GM23248 (cell line): ENCODE data around the gene RAB11FIP5. TPM values are rescaled to one million over a fixed set of nuclear protein-coding genes. Genes with fewer than 3 reads are reported as not detected.

Source experiments
- DNase-seq: peaks from one replicate; pipeline ENCODE4 v3.0.0-alpha.2; 2015
- H2AFZ ChIP-seq: fragments of 200-600 bp; sonication (generic); 2 replicates; pipeline ENCODE4 v1.6.1; 2016; ENCODE audit warnings: antibody characterized with exemption
- H3F3A ChIP-seq: fragments of 200-600 bp; sonication (generic); 2 replicates; pipeline ENCODE4 v1.6.1; 2016; ENCODE audit warnings: mild to moderate bottlenecking, antibody characterized with exemption, mixed run types; ENCODE audit not compliant: insufficient read depth
- H3K27ac ChIP-seq: fragments of 200-600 bp; sonication (generic); 2 replicates; pipeline ENCODE4 v1.5.1; 2016; ENCODE audit warnings: mild to moderate bottlenecking
- H3K27me3 ChIP-seq: fragments of 200-600 bp; sonication (generic); replicated peaks from 2 replicates; pipeline ENCODE4 v1.6.1; 2016; ENCODE audit warnings: mild to moderate bottlenecking; ENCODE audit not compliant: insufficient read depth
- H3K36me3 ChIP-seq: fragments of 200-600 bp; sonication (generic); 2 replicates; pipeline ENCODE4 v1.6.1; 2016; ENCODE audit warnings: low read depth, mild to moderate bottlenecking
- H3K4me1 ChIP-seq: fragments of 200-600 bp; sonication (generic); 2 replicates; pipeline ENCODE4 v1.6.1; 2016; ENCODE audit warnings: mild to moderate bottlenecking; ENCODE audit not compliant: insufficient read depth
- H3K4me2 ChIP-seq: fragments of 200-600 bp; sonication (generic); one replicate; pipeline ENCODE4 v1.6.1; 2016; ENCODE audit warnings: mild to moderate bottlenecking; ENCODE audit not compliant: unreplicated experiment
- H3K4me3 ChIP-seq: fragments of 200-600 bp; sonication (generic); 2 replicates; pipeline ENCODE4 v1.5.1; 2016; ENCODE audit warnings: mild to moderate bottlenecking
- H3K79me2 ChIP-seq: fragments of 200-600 bp; sonication (generic); 2 replicates; pipeline ENCODE4 v1.6.1; 2016; ENCODE audit warnings: mild to moderate bottlenecking; ENCODE audit not compliant: insufficient read depth
- H3K9ac ChIP-seq: fragments of 200-600 bp; sonication (generic); 2 replicates; pipeline ENCODE4 v1.6.1; 2016; ENCODE audit warnings: mild to moderate bottlenecking
- H3K9me2 ChIP-seq: fragments of 200-600 bp; sonication (generic); 2 replicates; pipeline ENCODE4 v1.6.1; 2016; ENCODE audit warnings: mixed run types, mild to moderate bottlenecking, moderate library complexity; ENCODE audit not compliant: insufficient read depth
- H3K9me3 ChIP-seq: fragments of 200-600 bp; sonication (generic); one replicate; pipeline ENCODE4 v1.6.1; 2017; ENCODE audit warnings: low read depth
- H4K20me1 ChIP-seq: fragments of 200-600 bp; sonication (generic); 2 replicates; pipeline ENCODE4 v1.6.0; 2016; ENCODE audit not compliant: insufficient read depth
- EZH2 ChIP-seq: fragments of 200-600 bp; sonication (generic); IDR thresholded peaks from 2 replicates; pipeline ENCODE4 v1.6.1; 2018; ENCODE audit warnings: antibody characterized with exemption, mild to moderate bottlenecking; ENCODE audit not compliant: insufficient read depth, poor library complexity, severe bottlenecking
- EZH2phosphoT487 ChIP-seq: fragments of 200-600 bp; sonication (generic); IDR thresholded peaks from 2 replicates; pipeline ENCODE4 v1.6.1; 2018; ENCODE audit warnings: antibody characterized with exemption, moderate library complexity, mild to moderate bottlenecking, low read depth; ENCODE audit not compliant: insufficient read depth
- WGBS, 2 experiments: methylation state at CpG; one replicate each; pipeline ENCODE4 v1.1.6; 2015 to 2017; ENCODE audit warnings: low lambda C conversion rate in 2 of 2, low coverage in 1 of 2; ENCODE audit errors: missing lambda C conversion rate in 2 of 2; 5-methylcytosine and 5-hydroxymethylcytosine counted together
- in situ Hi-C: fragments of 300-500 bp; cut with MboI; formaldehyde crosslinking; loops from 2 replicates; pipeline ENCODE4 v1.15.0; 2020
- polyA plus RNA-seq: library from polyadenylated mRNA; unstranded; fragments of >200 nt; fragmentation: Nextera tagmentation; extraction: Ambion mirVana; gene quantifications from 2 replicates; pipeline ENCODE4 v1.2.1, GENCODE V29; 2016
- total RNA-seq: library from RNA; depleted of rRNA; stranded (reverse); fragments of >200 nt; shearing (Covaris generic); gene quantifications from 2 replicates; pipeline ENCODE4 v1.2.3, GENCODE V29; 2014

Gene RAB11FIP5
- total and polyA plus RNA-seq, 2 experiments from 2014 or later, result 34.4 to 71.9 TPM

DNA sequence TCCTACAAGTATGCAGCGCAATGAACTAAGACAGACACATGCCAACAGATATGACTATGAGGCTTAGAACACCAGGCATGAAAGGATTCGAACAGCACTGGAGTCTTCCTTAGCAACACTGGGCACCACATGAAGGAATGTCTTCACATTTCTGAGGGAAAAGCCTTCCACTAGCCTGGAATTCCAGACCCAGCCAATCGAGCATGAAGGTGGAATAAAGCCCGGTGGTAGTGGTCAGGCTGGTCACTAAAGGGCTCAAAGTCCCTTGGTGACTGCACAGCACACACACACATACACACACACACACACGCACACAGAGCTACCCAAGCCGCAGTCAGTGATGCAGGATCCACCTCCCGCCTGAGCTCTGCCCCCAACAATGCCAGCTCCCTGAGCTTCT is 21.6 kb downstream of the RAB11FIP5 start:
- WGBS, 2 experiments, result 77 to 80% methylated on average over 7 of the region's 7 CpGs
- Histone ChIP-seq H3K4me1 (peaks cover 30% of the 10 kb centered on the region), H3K9me2 (no peaks in the 10 kb centered on the region), H3K9me3 (no peaks in the 10 kb centered on the region), H3K36me3 (peaks cover 13% of the 10 kb centered on the region; the same call in 1 of the 2 replicates), H3K4me3 (no peak overlapping the region), H3K27ac (peak overlapping the region; percentile 4), H3K4me2 (no peak overlapping the region), H3K79me2 (peaks cover 95% of the 10 kb centered on the region), H3K27me3 (no peaks in the 10 kb centered on the region), H3F3A (peaks cover 23% of the 10 kb centered on the region), H2AFZ (no peak overlapping the region), H4K20me1 (peaks cover 19% of the 10 kb centered on the region; the same call in 1 of the 2 replicates), H3K9ac (no peak overlapping the region)
- no peak for TF ChIP-seq EZH2
- TF ChIP-seq EZH2phosphoT487, result no peak
- in situ Hi-C loops, result no loop called here
- DNase-seq, result peak; percentile 48

DNA sequence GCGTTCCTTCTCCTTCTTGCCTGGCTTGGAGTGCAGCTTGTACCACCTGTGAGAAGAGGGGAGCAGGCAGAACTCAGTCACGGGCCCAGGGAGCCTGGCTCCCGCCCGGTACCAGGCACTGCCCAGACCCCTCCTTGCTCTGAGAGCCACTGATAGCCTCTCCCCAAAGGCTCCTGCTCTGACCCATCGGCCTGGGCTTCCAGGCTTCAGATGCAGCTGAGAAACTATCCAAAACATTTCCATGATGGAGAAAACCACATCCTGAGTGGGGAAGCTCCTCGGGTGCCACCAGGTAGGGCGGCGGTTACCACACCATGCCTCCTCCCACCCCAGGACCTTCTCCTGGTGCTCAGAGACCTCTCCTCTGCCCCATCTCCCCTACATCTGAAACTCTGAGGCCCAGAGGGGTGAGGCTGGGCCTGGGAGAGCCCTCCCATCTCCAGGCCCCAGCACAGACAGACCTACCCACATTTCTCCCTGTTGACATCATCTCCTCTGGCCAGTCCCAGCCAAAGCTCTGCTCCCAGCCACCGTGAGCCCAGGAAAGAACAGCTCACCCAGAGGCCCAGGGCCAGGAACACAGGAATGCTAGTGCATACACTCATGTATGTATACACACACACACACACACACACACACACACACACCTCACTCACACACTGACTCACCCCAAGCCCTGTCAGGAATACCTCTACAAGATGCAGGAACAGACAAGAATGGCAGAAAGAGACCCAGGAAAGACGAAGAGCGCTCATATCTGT is 23.3 kb downstream of the RAB11FIP5 start:
- in situ Hi-C loops, result no loop called here
- Histone ChIP-seq H3K27ac (peak overlapping the region; percentile 81), H3K9me2 (no peaks in the 10 kb centered on the region), H3K27me3 (no peaks in the 10 kb centered on the region), H3K9ac (peak overlapping the region; percentile 73), H3K4me1 (peaks cover 30% of the 10 kb centered on the region), H3F3A (peaks cover 23% of the 10 kb centered on the region), H3K36me3 (peaks cover 13% of the 10 kb centered on the region; the same call in 1 of the 2 replicates), H3K79me2 (peaks cover 95% of the 10 kb centered on the region), H3K4me2 (peak overlapping the region; percentile 36), H3K4me3 (peak overlapping the region; percentile 22), H3K9me3 (no peaks in the 10 kb centered on the region), H4K20me1 (peaks cover 15% of the 10 kb centered on the region; the same call in 1 of the 2 replicates), H2AFZ (no peak overlapping the region)
- no peak for TF ChIP-seq EZH2
- TF ChIP-seq EZH2phosphoT487, result no peak
- WGBS, 2 experiments, result 51 to 57% methylated on average over 7 to 11 of the region's 11 CpGs
- peak; percentile 98 for DNase-seq

GRCh38 chr2:73088703-73089102 is 24.0 kb downstream of the RAB11FIP5 start:
- Histone ChIP-seq H3K27ac (peak overlapping the region; percentile 81), H3K9me2 (no peaks in the 10 kb centered on the region), H3K36me3 (peaks cover 13% of the 10 kb centered on the region; the same call in 1 of the 2 replicates), H3K9ac (peak overlapping the region; percentile 73), H3K4me2 (no peak overlapping the region), H4K20me1 (peaks cover 15% of the 10 kb centered on the region; the same call in 1 of the 2 replicates), H3K4me1 (peaks cover 30% of the 10 kb centered on the region), H3K27me3 (no peaks in the 10 kb centered on the region), H3F3A (peaks cover 23% of the 10 kb centered on the region), H3K9me3 (no peaks in the 10 kb centered on the region), H2AFZ (no peak overlapping the region), H3K4me3 (peak overlapping the region; percentile 22; the same call in 1 of the 2 replicates), H3K79me2 (peaks cover 95% of the 10 kb centered on the region)
- 83 to 89% methylated on average over 14 of the region's 14 CpGs for WGBS, 2 experiments
- in situ Hi-C loops, result no loop called here
- DNase-seq, result no peak
- TF ChIP-seq EZH2phosphoT487, result no peak
- TF ChIP-seq EZH2, result no peak

GRCh38 chr2:73088211-73088610 is 24.5 kb downstream of the RAB11FIP5 start:
- peaks cover 23% of the 10 kb centered on the region for H3F3A ChIP-seq
- peaks cover 13% of the 10 kb centered on the region; the same call in 1 of the 2 replicates for H3K36me3 ChIP-seq
- H4K20me1 ChIP-seq, result peaks cover 15% of the 10 kb centered on the region; the same call in 1 of the 2 replicates
- no peak overlapping the region for H3K4me3 ChIP-seq
- peak overlapping the region; percentile 73 for H3K9ac ChIP-seq
- in situ Hi-C loops, result no loop called here
- no peaks in the 10 kb centered on the region for H3K27me3 ChIP-seq
- no peaks in the 10 kb centered on the region for H3K9me2 ChIP-seq
- H3K9me3 ChIP-seq, result no peaks in the 10 kb centered on the region
- peaks cover 95% of the 10 kb centered on the region for H3K79me2 ChIP-seq
- no peak overlapping the region for H2AFZ ChIP-seq
- no peak for DNase-seq
- H3K4me1 ChIP-seq, result peaks cover 30% of the 10 kb centered on the region
- TF ChIP-seq EZH2phosphoT487 (no peak), EZH2 (no peak)
- 82 to 83% methylated on average over 12 of the region's 12 CpGs for WGBS, 2 experiments
- no peak overlapping the region for H3K4me2 ChIP-seq
- H3K27ac ChIP-seq, result peak overlapping the region; percentile 81
